Peyer's patch (tissue), 4 donors: ENCODE measurements around the gene TLR8. TPM values are rescaled to one million over a fixed set of nuclear protein-coding genes. Genes with fewer than 3 reads are reported as not detected.
"Not testable (repeated sequence)": the region's sequence is repeated elsewhere in the genome, so short reads cannot be mapped to it uniquely, and the experiment has no call there.

Source experiments
- DNase-seq, 3 donors: peaks; one replicate each; pipeline ENCODE4 v3.0.0-alpha.2; 2017 to 2019
- H3K27ac ChIP-seq, 4 donors: fragments of 200-600 bp; sonication (generic); one replicate each; pipeline ENCODE4 v1.5.1; 2016 to 2019
- H3K27me3 ChIP-seq, 2 donors: fragments of 200-600 bp; sonication (generic); one replicate each; pipeline ENCODE4 v1.5.1; 2019
- H3K36me3 ChIP-seq, 3 donors: fragments of 200-600 bp; sonication (generic); one replicate each; pipeline ENCODE4 v1.5.1; 2016 to 2019
- H3K4me1 ChIP-seq, 4 donors: fragments of 200-600 bp; sonication (generic); one replicate each; pipeline ENCODE4 v1.5.1; 2016 to 2019
- H3K4me3 ChIP-seq, 4 donors: fragments of 200-600 bp; sonication (generic); 1 replicate in 3 of 4; 2 replicates in 1 of 4; pipeline ENCODE4 v1.5.1; 2016 to 2019; ENCODE audit warnings: mild to moderate bottlenecking in 1 of 4
- H3K9me3 ChIP-seq, 4 donors: fragments of 200-600 bp; sonication (generic); one replicate each; pipeline ENCODE4 v1.5.1; 2016 to 2019; ENCODE audit warnings: mild to moderate bottlenecking in 1 of 4
- POLR2A ChIP-seq, 2 donors: fragments of 450-650 bp; IDR thresholded peaks; one replicate each; pipeline ENCODE4 v1.5.1; 2017; ENCODE audit warnings: antibody characterized with exemption in 2 of 2, mild to moderate bottlenecking in 2 of 2, moderate library complexity in 2 of 2
- total RNA-seq, 4 donors: library from RNA; depleted of rRNA; stranded (reverse); fragments of >200 nt; gene quantifications; one replicate each; pipeline ENCODE4 v1.1.0, GENCODE V29; 2016
- TF ChIP-seq, protein P1 (sequence below), 6 experiments: fragments of 450-650 bp in 4 of 6; fragments of 200-600 bp in 2 of 6; sonication (generic) in 1 of 6; IDR thresholded peaks; one replicate each; pipeline ENCODE4 v1.5.1; 2017 to 2019; ENCODE audit warnings: antibody characterized with exemption in 6 of 6, mild to moderate bottlenecking in 3 of 6, moderate library complexity in 1 of 6

The TLR8 gene
- total RNA-seq, 4 donors from 2014 or later, result 0.28 to 1.3 TPM; not detected in 2

DNA sequence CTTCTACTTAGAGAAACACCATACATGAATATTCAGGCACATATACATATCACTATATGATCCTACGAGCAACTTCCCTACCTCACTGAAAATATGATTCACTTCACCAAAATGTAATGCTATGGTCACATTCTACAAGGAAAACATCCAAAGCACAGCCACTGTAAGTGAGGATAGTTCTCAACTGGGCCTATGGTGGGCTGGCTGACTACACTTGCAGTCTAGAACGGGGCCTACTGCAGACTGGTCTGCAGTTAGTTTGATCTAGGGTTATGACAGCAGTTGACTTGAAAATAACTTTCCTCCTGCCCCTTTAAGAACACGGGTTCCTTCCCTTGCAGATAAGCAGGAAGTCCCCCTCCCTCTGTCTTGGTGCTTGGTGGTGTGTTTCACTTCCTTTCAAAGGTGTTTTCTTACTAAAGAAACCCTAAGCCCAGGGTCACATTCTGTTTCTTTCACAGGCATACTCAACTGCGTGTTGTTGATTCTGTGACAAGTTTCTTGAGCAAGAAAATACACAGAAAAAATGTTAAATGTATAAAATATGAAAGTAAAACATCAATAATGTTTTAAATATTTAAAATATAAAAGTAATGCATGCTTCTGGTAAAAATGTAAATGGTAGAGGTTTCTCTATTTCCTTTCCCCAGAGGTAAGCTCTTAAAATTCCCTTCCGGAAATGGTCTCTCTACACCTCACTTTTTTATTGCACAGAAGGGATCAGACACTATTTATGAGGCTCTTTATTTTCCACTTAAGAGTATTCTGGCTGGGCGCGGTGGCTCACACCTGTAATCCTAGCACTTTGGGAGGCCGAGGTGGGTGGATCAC, 50.5 kb downstream of the TLR8 start:
- H3K27ac ChIP-seq, result peak overlapping the region; percentile 80 to 88 (median 86)
- TF ChIP-seq POLR2A (IDR thresholded peaks at IDR 0.05), result no peak
- TF ChIP-seq, protein P1, sequence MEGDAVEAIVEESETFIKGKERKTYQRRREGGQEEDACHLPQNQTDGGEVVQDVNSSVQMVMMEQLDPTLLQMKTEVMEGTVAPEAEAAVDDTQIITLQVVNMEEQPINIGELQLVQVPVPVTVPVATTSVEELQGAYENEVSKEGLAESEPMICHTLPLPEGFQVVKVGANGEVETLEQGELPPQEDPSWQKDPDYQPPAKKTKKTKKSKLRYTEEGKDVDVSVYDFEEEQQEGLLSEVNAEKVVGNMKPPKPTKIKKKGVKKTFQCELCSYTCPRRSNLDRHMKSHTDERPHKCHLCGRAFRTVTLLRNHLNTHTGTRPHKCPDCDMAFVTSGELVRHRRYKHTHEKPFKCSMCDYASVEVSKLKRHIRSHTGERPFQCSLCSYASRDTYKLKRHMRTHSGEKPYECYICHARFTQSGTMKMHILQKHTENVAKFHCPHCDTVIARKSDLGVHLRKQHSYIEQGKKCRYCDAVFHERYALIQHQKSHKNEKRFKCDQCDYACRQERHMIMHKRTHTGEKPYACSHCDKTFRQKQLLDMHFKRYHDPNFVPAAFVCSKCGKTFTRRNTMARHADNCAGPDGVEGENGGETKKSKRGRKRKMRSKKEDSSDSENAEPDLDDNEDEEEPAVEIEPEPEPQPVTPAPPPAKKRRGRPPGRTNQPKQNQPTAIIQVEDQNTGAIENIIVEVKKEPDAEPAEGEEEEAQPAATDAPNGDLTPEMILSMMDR (IDR thresholded peaks at IDR 0.05), result no peak
- H3K4me3 ChIP-seq, result peak overlapping the region in 2 of 4 donors; percentile 19 to 25
- no peaks in the 10 kb centered on the region for H3K27me3 ChIP-seq
- peaks cover 0 to 19% (median 3%) of the 10 kb centered on the region in 4 donors for H3K4me1 ChIP-seq
- H3K9me3 ChIP-seq, result no peaks in the 10 kb centered on the region
- DNase-seq, result peak in 2 of 3 donors; percentile 78 to 88
- H3K36me3 ChIP-seq, result no peaks in the 10 kb centered on the region

DNA sequence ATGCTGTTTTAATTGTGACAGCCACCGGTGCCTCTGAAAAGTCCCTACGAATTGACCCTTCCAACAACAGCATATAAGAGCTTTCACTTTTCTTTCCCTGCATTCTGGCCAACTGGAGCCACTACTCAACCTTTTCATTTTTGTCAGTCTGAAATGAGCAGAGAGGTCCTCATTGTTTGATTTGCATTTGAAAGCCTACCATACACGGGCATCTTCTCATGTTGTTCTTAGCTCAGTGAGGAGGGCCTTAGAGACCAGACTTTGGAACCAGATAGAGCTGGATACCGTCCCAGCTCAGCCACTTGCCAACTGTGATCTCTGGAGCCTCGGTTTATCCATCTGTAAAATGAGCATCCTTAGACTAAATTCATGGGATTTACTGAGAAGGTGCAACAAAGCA, 51.6 kb downstream of the TLR8 start:
- TF ChIP-seq, protein P1 (IDR thresholded peaks at IDR 0.05), result no peak
- TF ChIP-seq POLR2A (IDR thresholded peaks at IDR 0.05), result no peak

DNA sequence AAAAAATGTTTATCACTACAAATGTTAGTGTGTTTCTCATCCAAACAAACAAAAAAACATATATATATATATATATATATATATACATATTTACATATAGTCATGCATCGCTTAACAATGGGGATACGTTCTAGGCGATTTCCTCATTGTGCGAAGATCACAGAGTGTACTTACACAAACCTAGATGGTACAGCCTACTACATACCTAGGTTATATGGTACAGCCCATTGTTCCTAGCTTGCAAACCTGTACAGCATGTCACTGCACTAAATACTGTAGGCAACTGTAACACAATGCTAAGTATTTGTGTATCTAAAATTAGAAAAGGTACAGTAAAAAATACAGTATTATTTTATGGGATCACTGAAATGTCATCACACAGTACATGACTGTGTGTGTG, 52.0 kb downstream of the TLR8 start:
- Histone ChIP-seq H3K9me3 (no peaks in the 10 kb centered on the region), H3K4me1 (peaks cover 0 to 19% (median 3%) of the 10 kb centered on the region in 4 donors), H3K4me3 (no peak overlapping the region), H3K36me3 (no peaks in the 10 kb centered on the region), H3K27me3 (no peaks in the 10 kb centered on the region), H3K27ac (peak overlapping the region in 2 of 4 donors; percentile 83 to 85)
- DNase-seq, result no peak
- no peak for TF ChIP-seq POLR2A (IDR thresholded peaks at IDR 0.05)
- TF ChIP-seq, protein P1 (IDR thresholded peaks at IDR 0.05), result no peak

More for the DNA sequence above, 51.6 kb downstream of the TLR8 start:
- Histone ChIP-seq H3K27me3 (no peaks in the 10 kb centered on the region), H3K27ac (peak overlapping the region; percentile 61 to 85 (median 82)), H3K9me3 (no peaks in the 10 kb centered on the region), H3K36me3 (no peaks in the 10 kb centered on the region), H3K4me3 (no peak overlapping the region), H3K4me1 (peaks cover 0 to 19% (median 3%) of the 10 kb centered on the region in 4 donors)
- DNase-seq, result no peak

DNA sequence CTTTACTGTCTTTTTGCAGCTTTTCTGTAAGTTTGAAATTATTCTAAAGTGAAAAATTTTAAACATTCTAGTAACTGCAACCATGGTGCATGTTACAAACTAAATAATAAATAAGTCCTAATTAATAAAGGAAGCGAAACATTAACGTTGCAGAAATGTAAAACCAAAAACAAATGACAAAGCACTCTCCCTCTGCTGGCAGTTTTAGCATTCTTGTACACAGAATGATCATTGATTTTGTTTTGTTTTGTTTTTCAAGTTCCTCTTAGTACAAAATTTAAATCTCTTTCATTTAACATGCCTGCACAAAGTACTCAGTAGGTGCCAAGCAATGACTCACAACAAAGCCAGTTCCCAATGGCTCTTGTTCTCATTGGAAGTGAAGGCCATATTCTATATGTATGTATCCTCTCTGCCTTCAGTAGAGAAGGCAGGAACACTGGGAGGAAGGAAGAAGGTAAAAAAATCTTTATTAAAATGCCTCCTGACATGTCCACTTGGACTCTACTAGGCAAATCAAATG, 54.8 kb downstream of the TLR8 start:
- DNase-seq, result no peak
- Histone ChIP-seq H3K27ac (peak overlapping the region in 2 of 4 donors; percentile 30 to 42), H3K4me3 (no peak overlapping the region), H3K9me3 (no peaks in the 10 kb centered on the region), H3K27me3 (no peaks in the 10 kb centered on the region), H3K36me3 (no peaks in the 10 kb centered on the region), H3K4me1 (peaks cover 0 to 6% (median under 1%) of the 10 kb centered on the region in 4 donors)
- TF ChIP-seq, protein P1 (IDR thresholded peaks at IDR 0.05), result peak in 1 of 6 experiments; percentile 8
- TF ChIP-seq POLR2A (IDR thresholded peaks at IDR 0.05), result no peak

DNA sequence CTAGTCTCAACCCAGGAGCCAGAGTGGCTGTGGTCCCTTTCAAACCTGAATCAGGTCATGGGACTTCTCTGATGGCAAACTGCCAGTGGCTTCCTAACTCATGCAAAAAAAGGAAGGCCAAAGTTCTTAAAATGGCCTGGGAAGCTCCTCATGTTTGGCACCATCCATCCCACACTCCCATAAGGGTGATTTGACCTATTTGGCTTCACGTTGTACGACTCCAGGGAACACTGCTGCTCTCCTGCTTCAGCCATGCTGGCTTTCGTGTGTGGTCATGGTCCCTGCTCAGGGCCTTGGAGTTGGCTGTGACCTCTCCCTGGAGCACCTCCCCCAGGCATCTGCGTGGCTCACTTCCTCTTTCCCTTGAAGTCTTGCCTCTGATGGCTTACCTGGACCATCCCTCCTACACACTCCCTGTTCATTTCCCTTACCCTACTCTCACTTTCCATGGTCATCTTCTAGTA, 55.7 kb downstream of the TLR8 start:
- H3K9me3 ChIP-seq, result no peaks in the 10 kb centered on the region
- no peak for DNase-seq
- peak overlapping the region in 2 of 4 donors; percentile 30 to 42 for H3K27ac ChIP-seq
- H3K36me3 ChIP-seq, result no peaks in the 10 kb centered on the region
- H3K27me3 ChIP-seq, result no peaks in the 10 kb centered on the region
- peaks cover 0 to 6% (median 0%) of the 10 kb centered on the region in 4 donors for H3K4me1 ChIP-seq
- no peak overlapping the region for H3K4me3 ChIP-seq
- no peak for TF ChIP-seq POLR2A (IDR thresholded peaks at IDR 0.05)
- TF ChIP-seq, protein P1 (IDR thresholded peaks at IDR 0.05), result no peak

DNA sequence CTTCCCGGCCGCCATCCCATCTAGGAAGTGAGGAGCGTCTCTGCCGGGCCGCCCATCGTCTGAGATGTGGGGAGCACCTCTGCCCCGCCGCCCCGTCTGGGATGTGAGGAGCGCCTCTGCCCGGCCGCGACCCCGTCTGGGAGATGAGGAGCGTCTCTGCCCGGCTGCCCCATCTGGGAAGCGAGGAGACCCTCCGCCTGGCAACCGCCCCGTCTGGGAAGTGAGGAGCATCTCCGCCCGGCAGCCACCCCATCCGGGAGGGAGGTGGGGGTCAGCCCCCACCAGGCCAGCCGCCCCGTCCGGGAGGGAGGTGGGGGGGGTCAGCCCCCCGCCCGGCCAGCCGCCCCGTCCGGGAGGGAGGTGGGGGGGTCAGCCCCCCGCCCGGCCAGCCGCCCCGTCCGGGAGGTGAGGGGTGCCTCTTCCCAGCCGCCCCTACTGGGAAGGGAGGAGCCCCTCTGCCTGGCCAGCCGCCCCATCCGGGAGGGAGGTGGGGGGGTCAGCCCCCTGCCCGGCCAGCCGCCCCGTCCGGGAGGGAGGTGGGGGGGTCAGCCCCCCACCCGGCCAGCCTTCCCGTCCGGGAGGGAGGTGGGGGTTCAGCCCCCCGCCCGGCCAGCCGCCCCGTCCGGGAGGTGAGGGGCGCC, 56.9 kb downstream of the TLR8 start:
- not testable (repeated sequence) for H3K4me1 ChIP-seq, H3K27ac ChIP-seq, H3K36me3 ChIP-seq, H3K9me3 ChIP-seq, DNase-seq, H3K27me3 ChIP-seq, H3K4me3 ChIP-seq
